ENCODE data around the gene FAM20C. TPM values are rescaled to one million over a fixed set of nuclear protein-coding genes. Genes with fewer than 3 reads are reported as not detected.

The FAM20C gene
- total RNA-seq, 4 donors from 2014 or later: 46.5 to 79.2 (median 69.8) TPM

DNA sequence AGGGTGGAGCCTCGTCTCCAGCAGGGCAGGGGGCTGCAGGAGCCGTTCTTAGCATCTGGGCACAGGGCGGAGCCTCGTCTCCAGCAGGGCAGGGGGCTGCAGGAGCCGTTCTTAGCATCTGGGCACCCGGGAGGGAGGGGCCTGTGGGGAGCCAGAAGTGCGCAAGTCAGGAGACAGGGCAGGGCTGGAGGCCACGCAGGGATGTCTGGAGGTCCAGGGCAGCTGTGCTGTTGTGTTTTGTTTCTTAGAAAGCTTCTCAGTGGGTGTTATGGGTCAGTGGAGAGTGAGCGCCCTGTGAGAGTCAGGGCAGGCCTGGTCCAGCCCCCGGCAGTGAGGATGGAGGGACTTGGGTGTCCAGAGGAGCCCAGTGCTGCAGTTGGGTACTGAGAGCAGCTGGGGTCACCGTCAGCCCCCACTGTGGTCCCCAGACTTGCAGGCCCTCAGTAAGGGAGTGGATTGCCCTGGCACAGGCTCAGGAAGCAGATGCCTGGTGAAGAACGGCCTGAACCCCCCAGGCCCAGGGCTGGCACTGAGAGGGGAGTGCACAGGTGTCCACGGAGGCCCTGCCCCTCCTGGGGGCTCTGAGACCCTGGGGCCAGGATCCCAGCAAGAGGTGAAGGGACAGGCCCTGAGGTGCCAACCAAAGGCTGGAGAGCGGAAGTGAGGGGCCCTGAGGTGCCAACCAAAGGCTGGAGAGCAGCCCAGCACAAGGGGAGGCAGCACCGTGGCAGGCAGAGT is 29.8 kb downstream of the FAM20C start:
- H3K4me3 ChIP-seq: no peak overlapping the region
- TF ChIP-seq POLR2AphosphoS5 (IDR thresholded peaks at IDR 0.05): no peak
- TF ChIP-seq EP300 (IDR thresholded peaks at IDR 0.05): no peak
- TF ChIP-seq POLR2A (IDR thresholded peaks at IDR 0.05; ENCODE audit: low read depth): no peak
- TF ChIP-seq, protein P1, sequence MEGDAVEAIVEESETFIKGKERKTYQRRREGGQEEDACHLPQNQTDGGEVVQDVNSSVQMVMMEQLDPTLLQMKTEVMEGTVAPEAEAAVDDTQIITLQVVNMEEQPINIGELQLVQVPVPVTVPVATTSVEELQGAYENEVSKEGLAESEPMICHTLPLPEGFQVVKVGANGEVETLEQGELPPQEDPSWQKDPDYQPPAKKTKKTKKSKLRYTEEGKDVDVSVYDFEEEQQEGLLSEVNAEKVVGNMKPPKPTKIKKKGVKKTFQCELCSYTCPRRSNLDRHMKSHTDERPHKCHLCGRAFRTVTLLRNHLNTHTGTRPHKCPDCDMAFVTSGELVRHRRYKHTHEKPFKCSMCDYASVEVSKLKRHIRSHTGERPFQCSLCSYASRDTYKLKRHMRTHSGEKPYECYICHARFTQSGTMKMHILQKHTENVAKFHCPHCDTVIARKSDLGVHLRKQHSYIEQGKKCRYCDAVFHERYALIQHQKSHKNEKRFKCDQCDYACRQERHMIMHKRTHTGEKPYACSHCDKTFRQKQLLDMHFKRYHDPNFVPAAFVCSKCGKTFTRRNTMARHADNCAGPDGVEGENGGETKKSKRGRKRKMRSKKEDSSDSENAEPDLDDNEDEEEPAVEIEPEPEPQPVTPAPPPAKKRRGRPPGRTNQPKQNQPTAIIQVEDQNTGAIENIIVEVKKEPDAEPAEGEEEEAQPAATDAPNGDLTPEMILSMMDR (IDR thresholded peaks at IDR 0.05): no peak
- H3K4me1 ChIP-seq: peaks cover 16 to 74% (median 66%) of the 10 kb centered on the region in 4 donors
- no peak for DNase-seq (ENCODE audit: extremely low spot score)
- H3K9me3 ChIP-seq: no peaks in the 10 kb centered on the region
- H3K36me3 ChIP-seq: peaks cover 0 to 26% (median 16%) of the 10 kb centered on the region in 4 donors
- H3K27ac ChIP-seq (replicated peaks in 1 of 4): peak overlapping the region in 3 of 4 donors; percentile 48 to 62 (median 62)
- 75% methylated on average over 4 of the region's 15 CpGs for WGBS
- H3K27me3 ChIP-seq: no peaks in the 10 kb centered on the region
- intact Hi-C loops (cut with DNase I): no loop called here

DNA sequence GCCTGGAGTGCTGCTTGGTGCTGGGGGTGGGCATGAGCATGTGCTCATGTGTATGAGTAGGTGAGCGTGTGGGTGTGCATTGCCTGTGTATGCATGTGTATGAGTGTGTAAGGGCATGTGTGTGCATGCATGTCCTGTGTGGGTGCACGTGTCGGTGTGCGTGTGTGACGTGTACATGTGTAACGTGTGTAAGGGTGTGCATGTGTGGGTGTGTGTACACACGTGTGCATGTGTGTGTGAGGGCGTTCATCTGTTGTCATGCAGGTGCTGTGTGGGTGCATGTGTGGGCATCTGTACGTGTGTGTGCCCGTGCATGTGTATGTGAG is 30.3 kb downstream of the FAM20C start:
- no peak for DNase-seq (ENCODE audit: extremely low spot score)
- no peaks in the 10 kb centered on the region for H3K9me3 ChIP-seq
- TF ChIP-seq POLR2AphosphoS5 (IDR thresholded peaks at IDR 0.05) (no peak), EP300 (IDR thresholded peaks at IDR 0.05) (no peak), POLR2A (IDR thresholded peaks at IDR 0.05; ENCODE audit: low read depth) (no peak)
- TF ChIP-seq, protein P1 (IDR thresholded peaks at IDR 0.05): no peak
- peaks cover 16 to 74% (median 66%) of the 10 kb centered on the region in 4 donors for H3K4me1 ChIP-seq
- H3K27ac ChIP-seq (replicated peaks in 1 of 4): peak overlapping the region in 3 of 4 donors; percentile 48 to 62 (median 62)
- H3K36me3 ChIP-seq: peaks cover 0 to 26% (median 16%) of the 10 kb centered on the region in 4 donors
- intact Hi-C loops (cut with DNase I): no loop called here
- no peak overlapping the region for H3K4me3 ChIP-seq
- whole genome bisulfite sequencing: 79% methylated on average over 10 of the region's 10 CpGs
- no peaks in the 10 kb centered on the region for H3K27me3 ChIP-seq

DNA sequence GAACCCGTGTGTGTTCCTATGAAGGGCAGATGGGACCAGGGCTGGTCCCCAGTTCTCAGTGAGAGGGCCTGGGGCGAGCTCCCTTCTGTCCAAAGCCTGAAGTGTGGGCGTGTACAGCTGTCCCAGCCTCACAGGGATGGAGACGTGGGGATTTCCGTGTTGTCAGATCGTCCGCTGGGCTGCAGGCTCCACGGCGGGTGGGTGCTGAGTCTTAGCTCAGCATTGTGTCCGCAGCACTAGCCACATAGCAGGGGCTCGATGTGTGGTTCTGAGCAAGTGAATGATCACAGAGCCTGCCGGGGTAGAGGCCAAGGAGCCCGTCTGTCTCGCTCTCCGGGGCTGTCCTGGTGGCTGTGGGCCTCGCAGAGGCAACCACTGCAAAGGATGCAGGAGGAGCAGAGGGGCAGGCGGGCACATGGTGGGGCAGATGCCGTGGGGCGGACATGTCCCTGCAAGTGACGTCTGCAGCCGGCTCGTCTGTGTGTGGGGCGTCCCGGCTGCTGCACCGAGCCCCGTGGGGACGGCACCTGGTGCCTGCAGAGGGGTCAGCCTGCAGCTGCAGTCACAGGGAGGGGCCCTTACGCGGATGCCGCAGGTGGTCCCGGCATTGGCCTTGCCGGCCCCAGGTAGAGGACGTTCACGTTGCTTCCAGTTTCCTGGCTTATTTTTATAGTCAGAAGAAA is 30.9 kb downstream of the FAM20C start:
- intact Hi-C loops (cut with DNase I): no loop called here
- DNase-seq (ENCODE audit: extremely low spot score): no peak
- peaks cover 0 to 21% (median 14%) of the 10 kb centered on the region in 4 donors for H3K36me3 ChIP-seq
- TF ChIP-seq EP300 (IDR thresholded peaks at IDR 0.05) (no peak), POLR2AphosphoS5 (IDR thresholded peaks at IDR 0.05) (no peak)
- TF ChIP-seq, protein P1 (IDR thresholded peaks at IDR 0.05): no peak
- peaks cover 20 to 74% (median 66%) of the 10 kb centered on the region in 4 donors for H3K4me1 ChIP-seq
- no peaks in the 10 kb centered on the region for H3K9me3 ChIP-seq
- H3K4me3 ChIP-seq: no peak overlapping the region
- peak overlapping the region in 3 of 4 donors; percentile 20 to 62 (median 40) for H3K27ac ChIP-seq (replicated peaks in 1 of 4)
- 80% methylated on average over 29 of the region's 34 CpGs for WGBS
- H3K27me3 ChIP-seq: no peaks in the 10 kb centered on the region

DNA sequence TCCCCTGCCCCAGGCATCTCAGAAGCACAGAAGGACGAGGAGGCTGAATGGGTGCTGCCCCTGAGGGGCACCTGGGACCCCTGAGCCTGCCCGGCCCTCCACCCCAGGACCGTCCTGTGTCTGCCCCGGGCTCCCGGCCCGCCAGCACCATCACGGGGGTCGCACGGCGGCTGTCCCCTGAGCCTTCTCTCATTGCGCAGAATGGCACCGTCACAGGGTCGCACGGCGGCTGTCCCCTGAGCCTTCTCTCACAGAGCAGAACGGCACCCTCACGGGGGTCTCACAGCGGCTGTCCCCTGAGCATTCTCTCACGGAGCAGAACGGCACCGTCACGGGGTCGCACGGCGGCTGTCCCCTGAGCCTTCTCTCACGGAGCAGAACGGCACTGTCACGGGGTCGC is 31.5 kb downstream of the FAM20C start:
- Histone ChIP-seq H3K36me3 (peaks cover 0 to 17% (median 9%) of the 10 kb centered on the region in 4 donors), H3K4me1 (peaks cover 26 to 74% (median 66%) of the 10 kb centered on the region in 4 donors), H3K9me3 (no peaks in the 10 kb centered on the region), H3K27me3 (no peaks in the 10 kb centered on the region), H3K4me3 (no peak overlapping the region), H3K27ac (replicated peaks in 1 of 4) (peak overlapping the region in 3 of 4 donors; percentile 20 to 62 (median 35))
- intact Hi-C loops (cut with DNase I): no loop called here
- WGBS: 97% methylated on average over 20 of the region's 29 CpGs
- DNase-seq (ENCODE audit: extremely low spot score): no peak
- no peak for TF ChIP-seq POLR2AphosphoS5 (IDR thresholded peaks at IDR 0.05)
- TF ChIP-seq, protein P1 (IDR thresholded peaks at IDR 0.05): no peak
- no peak for TF ChIP-seq EP300 (IDR thresholded peaks at IDR 0.05)
- TF ChIP-seq POLR2A (IDR thresholded peaks at IDR 0.05; ENCODE audit: low read depth): no peak
